GM19238 (cell line): ENCODE data around the gene SUCLA2.
"Not testable (repeated sequence)": the region's sequence is repeated elsewhere in the genome, so short reads cannot be mapped to it uniquely, and the experiment has no call there.

Experiments used
- DNase-seq: peaks from one replicate; pipeline ENCODE4 v3.0.0; 2011; ENCODE audit warnings: low spot score; ENCODE audit not compliant: insufficient read length

SUCLA2 gene

DNA sequence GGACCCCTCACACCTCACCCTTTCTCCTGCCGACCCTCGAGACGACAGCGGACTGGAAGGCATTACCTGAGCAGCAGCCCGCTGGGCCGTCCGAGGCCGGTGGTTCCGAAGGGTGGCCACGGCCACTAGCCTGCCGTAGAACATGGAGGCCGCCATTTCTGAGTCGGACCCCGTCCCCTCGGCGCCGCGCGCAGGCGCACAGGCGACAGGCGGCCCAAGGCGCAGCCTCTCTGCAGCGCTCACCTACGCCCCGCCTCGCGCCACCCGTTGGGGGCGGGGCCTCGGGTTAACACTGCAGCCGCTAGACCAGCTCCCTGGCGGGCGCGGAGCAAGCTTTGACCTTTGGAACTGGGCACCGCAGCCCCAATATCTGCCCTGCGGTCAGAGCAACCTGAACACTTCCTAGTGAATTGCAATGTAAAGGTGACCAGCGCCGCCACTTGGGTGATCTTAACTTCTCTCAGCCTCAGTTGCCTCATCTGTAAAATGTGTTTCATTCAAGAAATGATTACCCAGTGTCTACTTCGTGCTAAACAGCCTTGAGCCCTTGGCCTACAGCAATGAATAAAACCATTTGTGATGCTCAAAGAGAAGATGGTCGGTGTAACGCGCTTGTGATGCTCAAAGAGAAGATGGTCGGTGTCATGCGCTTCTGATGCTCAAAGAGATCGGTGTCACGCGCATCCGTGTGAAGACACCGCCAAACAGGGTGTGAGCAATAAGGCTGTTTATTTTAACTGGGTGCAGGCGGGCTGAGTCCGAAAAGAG is at the start of gene SUCLA2:
Gene SUCLA2 (minus strand): TSS at position 160 of the 768 bp plus-strand sequence. CDS start 4 bp downstream, at position 156.
- peak; percentile 98 for DNase-seq

DNA sequence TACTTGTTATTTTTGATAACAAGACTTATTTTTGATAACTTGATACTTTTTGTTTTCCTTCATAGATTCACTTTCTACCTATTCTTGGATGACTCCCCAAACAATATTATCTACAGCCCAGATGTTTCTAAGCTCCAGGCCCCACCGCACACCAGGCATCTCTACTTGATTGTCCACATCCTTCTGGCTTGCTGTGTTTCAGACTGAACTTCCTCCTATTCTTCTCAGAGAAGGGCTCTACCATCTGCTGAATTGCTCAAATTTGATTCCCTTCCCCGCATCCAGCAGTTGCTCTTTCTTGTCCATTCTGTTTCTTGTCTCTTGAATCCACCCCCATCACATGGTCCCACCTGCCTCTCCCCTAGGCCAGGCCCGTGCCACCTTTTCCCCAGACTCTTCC is 49.5 kb upstream of the SUCLA2 start:
- DNase-seq = no peak

DNA sequence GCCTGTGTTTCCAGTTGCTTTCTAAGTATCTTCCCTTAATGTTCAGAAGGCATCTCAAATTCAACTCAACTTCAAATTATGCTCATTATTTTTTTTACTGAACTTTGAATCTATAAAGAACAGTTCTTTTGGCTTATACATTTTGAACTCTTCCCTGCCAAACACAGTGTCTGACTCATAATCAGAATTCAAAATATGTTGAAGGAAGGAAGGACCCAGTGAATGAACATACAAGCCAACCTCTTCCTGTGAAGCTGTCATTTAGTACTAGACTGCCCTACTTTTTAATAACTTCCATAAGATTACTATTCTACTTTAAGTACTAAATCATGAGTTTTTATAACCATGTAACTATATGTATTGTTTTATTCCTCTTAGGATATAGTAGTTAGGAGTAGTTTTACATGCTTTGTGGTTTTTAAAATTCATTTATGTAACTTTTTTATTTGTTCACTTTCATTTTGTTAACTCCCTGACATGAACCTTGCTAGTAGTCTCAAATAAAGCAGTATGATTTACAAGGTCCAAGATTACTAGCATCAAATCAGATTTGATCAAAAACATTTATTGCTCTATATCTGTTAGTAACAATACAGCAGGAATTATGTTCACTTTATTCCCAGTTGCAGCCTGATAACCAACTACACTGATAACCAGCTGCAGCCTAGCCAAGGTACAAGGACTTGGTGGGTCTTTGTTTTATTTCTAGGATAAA is 42.9 kb upstream of the SUCLA2 start:
- DNase-seq = no peak

DNA sequence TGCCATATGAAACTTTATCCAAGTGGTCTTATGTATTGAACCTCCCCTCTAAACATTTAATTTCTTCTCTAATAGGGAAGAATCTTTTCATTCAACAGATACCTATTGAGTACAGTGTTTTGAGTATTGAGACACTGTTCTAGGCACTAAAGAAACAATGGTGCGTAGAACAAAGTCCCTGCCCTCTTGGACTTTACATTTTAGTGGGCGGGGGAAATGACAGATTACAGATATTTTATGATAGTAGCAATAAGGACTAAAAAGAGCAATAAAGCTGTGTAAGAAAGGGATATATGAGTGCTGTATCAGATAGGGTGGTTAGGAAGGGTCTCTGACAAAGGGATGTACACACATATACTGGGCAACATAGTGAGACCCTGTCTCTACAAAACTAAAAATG is 41.8 kb upstream of the SUCLA2 start:
- no peak for DNase-seq

DNA sequence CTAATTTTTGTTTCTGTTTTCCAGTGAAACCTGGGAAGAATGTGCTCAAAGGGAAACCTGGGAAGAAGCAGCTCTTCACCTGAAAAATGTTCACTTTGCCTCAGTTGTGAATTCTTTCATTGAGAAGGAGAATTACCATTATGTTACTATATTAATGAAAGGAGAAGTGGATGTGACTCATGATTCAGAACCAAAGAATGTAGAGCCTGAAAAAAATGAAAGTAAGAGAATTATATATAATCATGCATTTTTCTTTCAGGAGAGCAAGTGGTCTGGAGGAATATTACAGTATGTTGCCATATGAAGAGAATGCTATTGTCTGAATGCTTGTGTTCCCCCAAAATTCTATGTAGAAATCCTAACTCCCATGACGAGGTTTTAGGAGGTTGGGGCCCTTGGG is 39.8 kb upstream of the SUCLA2 start:
- DNase-seq = no peak

DNA sequence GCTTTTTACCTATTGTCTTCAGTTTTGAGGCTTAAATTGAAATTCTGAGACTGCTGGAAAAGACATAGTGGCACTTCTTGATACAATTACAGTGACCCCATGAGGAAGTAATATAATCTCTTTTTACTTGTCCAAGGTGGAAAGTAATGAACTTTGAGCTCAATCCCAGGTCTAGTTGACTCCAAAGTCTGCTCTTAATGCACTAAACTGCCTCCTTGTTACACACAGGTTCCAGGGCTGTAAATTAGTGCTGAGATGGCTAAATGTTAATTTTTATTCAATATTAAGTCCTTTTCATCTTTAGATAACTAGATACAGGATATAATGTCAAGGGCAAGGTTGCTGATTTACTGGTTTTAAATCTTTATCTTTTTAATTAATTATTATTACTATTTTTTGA is 39.0 kb upstream of the SUCLA2 start:
- no peak for DNase-seq

DNA sequence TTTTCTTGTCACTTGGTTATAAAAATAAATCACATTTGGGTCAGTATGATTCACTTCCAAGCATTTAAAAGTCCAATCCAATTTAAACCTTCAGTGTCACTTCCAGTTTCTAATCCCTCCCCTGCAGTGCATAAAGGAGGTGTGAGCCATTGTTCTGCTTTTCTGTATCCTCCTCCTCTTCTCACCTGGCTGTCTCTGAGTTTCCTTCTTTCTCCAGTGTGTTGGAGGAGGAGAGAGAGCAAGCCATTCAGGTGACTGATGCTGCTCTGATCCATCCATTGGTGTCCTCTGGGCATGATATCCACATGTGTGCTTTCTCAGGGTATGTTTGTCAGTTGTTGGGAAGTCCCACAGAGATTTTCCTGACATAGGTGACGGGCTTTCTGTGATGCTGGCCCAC is 37.7 kb upstream of the SUCLA2 start:
- no peak for DNase-seq

DNA sequence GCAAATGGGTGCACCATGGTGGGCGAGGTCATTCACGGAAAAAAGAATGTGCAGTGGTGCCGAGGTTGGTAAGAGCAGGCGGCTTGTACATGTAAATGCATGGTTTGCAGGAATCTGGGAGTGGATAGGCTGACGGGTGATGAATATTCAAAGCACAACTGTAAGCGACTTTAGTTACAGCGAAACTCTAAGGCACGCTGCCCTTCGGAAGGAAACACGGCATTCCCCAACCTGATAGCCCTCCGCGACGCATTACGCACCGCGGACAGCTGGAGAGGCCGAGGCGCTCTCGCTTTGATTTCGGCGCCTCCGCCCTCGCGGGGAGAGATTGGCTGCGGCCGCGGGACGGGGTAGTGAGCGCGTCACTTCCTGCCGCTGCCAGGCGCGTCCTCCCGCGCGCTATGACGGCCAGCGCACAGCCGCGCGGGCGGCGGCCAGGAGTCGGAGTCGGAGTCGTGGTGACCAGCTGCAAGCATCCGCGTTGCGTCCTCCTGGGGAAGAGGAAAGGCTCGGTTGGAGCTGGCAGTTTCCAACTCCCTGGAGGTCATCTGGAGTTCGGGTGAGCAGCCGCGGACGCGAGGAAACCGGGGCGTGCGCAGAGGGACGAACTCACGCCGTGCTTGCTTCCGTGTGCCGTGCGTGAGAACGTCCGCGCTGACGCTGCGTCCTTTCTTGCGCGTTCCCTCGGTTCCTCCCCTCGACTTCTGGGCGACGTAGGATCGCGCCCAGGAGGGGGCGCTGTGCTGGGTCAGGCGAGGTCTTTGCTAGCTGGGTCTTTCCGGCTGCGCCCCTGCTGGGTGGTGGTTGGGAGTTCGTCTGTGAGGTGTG is 36.5 kb upstream of the SUCLA2 start, which contains the start of gene NUDT15:
Gene NUDT15 (plus strand): TSS at position 381 of the 828 bp plus-strand sequence. CDS start 21 bp downstream, at position 402.
- DNase-seq = peak; percentile 91

DNA sequence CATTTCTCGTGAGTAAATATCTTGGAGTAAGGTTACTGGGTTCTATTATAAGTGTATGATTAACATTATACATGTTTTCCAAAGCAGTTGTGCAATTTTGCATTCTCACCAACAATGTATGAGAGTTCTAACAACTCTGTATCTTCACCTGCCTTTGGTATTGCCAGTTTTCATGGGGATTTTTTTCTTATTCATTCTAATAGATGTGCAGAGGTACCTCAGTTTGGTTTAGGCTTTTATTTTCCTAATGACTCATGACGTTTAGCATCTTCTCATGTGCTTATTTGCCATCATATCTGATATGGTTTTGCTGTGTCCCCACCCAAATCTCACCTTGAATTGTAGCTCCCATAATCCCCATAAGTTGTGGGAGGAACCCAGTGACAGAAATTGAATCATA is 28.8 kb upstream of the SUCLA2 start:
- no peak for DNase-seq

DNA sequence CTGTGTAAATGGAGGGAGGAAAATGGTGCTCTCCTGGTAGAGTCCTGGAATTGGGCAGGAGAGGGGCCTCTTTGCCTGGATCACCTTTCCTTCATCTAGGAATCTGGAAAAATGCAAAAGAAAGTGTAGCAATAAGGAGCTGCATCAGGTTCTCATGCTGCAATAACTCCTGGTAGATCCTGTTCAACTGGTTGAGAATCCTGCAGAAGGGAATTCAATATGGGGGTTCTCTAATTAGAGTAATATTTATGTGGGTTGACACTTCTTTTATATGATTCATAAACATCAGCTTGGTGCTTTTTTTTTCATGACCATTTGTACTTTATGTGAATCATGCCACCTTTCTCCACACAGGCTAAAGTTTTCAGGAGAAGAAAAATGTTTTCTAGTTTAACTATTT is 27.0 kb upstream of the SUCLA2 start:
- DNase-seq = no peak

DNA sequence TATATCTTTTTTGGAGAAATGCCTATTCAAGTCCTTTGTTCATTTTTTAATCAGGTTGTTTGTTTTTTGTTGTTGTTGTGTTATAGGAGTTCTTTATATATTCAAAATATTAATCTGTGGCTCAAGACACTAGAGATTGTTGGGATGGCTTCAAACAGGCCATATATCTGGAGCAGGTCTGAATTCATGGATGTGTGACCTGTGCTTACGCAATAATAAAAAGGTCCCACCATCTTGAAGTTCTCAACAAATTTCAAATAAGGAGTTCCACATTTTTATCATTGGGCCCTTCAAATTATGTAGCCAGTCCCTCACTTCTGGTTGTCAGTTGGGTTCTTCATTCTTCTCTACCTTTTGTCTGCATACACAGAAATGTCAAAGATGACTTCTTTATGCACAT is 18.7 kb upstream of the SUCLA2 start:
- no peak for DNase-seq

DNA sequence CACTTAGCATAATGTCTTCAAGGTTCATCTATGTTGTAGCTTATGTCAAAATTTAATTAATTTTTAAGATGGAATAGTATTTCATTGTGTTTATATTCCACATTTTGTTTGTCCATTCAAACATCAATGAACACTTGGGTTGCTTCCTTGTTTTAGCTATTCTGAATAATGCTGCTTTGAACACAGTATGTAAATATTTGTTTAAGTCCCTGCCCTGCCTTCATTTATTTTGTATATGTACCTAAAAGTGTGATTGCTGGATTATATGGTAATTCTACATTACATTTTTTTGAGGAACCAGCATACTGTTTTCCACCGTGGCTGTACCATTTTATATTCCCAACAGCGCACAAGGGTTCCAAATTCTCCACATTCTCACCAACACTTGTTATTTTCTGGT is 17.6 kb upstream of the SUCLA2 start:
- DNase-seq = no peak

DNA sequence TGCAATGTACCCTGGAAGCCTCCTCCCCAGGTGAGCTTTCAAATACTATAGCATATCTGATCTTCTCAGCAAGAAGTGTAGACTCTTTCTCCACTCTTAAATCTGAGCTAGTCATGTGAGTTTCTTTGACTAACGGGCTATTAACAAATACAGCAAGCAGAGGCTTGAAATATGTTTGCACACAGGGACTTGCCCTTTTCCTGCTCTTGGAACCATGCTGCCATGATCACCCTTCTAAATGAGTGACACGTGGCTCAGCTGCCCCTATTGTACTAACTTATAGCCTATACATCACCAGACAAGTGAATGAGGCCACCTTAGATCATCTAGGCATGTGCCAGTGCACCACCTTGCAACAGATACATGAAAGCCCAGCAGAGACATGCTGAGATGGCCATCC is 13.3 kb upstream of the SUCLA2 start:
- no peak for DNase-seq

DNA sequence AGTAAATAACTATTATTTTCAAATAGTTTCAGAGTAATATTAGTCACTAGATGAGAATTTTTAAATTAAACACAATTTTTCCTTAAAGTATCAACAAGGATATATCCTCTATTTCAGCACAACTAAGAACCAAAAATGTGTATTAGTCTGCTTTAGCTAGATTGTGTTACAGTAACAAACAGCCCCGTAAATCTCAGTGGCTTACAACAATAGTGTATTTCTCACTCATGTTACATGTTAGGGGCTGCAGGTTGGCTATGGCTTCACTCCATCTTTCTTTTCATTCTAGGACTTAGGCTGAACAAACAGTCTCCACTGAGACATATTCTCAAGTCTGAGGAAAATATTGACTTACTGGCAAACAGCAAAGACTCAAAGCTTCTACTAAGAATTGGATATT is 11.6 kb upstream of the SUCLA2 start:
- no peak for DNase-seq

DNA sequence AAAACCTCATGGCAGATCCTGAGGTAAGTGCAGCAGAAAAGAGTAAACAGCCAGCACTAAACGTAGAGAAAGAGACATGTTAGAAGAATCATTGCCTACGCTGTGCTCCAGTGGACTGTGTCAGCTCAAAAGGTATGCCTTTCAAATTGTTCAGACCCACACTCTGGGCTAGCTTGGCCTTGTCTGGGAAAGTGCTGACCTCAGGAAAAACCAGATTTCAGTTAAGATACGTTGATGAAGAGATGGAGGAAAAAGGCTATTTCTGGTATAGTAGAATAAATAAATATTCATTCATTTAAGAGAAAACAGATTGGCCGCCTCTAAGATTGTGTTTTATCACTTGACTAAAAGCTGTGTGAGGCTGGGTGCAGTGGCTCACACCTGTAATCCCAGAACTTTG is 9.6 kb upstream of the SUCLA2 start:
- DNase-seq = no peak

DNA sequence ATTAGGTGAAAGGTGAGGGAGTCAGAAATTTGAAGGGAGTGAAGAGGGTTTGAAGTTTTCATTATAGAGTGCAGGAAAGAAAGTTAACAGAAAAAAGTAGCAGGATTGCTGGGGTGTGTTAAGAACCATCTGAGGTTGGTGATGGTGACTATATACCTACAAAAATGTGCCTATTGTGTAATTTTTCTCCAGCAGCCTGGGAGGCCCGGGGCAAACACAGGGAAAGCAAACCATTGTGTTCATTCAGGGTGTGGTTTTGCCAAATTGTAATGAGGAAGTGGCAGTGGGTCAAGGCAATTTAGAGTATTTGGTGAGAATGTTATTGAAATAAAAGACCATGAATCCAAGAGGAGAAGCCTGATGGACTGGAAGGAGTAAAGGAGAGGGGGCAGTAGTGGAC is 8.2 kb upstream of the SUCLA2 start:
- no peak for DNase-seq

DNA sequence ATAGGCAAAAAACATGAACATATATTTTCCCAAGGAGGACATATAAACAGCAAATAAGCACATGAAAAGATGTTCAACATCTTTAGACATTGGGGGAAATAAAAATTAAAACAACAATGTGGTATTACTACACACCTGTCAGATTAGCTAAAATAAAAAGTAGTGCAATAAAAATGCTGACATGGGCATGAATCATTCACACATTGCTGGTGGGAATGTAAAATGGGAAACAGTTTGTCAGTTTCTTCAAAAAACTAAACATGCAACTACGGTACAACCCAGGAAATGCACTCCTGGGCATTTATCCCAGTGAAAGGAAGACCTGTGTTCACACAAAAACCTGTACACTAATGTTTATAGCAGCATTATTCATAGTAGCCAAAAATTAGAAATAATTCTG is 5.3 kb upstream of the SUCLA2 start:
- no peak for DNase-seq

DNA sequence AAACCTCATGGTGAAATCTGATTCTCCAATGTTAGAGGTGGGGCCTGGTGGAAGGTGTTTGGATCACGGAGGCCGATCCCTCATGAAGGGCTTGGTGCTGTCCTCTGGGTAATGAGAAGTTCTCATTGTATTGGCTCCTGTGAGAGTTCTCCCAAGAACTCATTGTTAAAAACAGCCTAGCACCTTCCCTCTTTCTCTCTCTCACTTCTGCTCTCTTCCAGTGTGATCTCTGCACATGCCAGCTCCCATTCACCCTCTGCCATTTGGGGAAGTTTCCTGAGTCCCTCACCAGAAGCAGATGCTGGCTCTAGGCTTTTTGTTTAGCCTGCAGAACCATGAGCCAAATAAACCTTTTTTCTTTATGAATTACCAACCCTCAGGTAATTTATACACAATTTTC is 3.1 kb upstream of the SUCLA2 start:
- no peak for DNase-seq

DNA sequence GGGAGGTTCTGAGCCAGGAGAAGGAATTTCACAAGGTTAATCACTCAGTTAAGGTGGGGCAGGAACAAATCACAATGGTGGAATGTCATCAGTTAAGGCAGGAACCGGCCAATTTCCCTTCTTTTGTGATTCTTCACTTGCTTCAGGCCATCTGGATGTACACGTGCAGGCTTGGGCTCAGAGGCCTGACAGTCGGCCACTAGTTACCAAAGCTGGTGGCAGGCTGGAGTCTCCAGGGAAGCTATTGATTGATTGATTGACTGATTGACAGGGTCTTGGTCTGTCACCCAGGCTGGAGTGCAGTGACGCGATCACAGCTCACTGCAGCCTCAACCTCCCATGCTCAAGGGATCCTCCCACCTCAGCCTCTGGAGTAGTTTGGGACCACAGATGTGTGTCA is 926 bp upstream of the SUCLA2 start:
- DNase-seq = not testable (repeated sequence)

DNA sequence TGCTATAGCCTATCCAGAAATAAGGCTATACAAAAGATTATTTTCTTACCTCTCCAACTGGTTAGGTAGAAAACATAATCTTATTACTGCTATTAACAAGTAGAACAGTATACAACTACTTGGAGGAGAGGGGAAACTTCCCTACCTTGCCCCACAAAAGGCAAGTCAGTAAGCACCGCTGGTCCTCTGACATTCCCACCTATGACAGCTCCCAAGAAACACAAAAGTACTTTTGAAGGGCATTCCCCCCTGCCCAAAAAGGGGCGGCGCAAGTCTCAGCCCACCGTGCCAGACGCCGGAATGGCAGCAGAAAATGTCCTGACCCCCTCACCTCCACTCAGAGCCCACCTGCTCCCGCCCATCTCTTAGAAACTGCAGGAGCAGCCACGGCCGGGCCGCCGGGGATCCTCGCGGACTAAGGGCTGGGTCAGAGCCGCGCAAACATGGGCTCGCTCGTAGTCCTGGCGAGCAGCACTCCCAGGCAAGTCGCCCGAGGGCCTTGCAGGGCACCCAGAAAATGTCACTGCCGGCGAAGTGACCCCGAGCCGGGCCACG is 437 bp downstream of the SUCLA2 start:
- DNase-seq = peak; percentile 7

DNA sequence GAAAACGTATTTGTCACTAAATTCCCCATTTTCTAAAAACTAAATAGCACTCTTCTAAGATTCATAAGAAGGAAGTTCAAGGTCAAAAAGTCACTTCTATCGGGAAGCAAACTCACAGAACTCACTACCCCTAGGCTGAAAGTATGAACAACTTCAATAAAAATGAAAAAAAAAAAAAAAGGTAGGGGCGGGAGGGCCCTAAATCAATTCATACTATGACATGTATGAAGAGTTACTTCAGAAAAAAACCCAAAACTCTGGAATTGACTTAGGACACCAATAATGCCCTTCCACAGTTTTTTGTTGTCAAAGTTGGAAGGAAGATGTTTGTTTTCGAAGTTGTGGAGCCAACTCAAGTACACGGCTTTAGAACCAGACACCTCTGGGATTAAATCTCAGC is 1.1 kb downstream of the SUCLA2 start:
- DNase-seq = no peak

DNA sequence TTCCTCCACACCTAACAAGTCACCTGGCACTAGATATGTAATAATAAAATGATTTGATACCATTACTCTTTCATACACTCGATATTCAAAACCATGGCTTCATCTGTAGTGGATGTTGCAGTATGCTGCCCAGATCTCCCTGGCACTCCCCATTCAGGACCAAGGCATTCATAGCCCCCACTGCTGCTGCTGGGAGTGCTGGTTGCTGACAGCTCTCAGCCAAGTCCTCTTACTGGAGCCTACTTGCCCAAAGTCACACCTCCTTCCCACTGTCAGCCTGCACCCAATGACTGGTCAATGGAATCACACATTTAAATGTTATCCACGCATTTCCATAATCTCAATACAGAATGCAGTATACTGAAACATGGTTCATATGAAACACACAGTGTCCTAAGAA is 3.7 kb downstream of the SUCLA2 start:
- no peak for DNase-seq
